ENCODE results near the gene NTSR1.

Gene NTSR1

GRCh38 chr20:62804021-62804626 lies 95.5 kb downstream of the NTSR1 start:
- Histone ChIP-seq H3K4me1 (no peaks in the 10 kb centered on the region; the same call in 1 of the 2 replicates), H3K9me3 (no peaks in the 10 kb centered on the region), H3K4me3 (ENCODE audit: low read depth, low read length) (peak overlapping the region; percentile 63), H3K36me3 (peaks cover 35% of the 10 kb centered on the region), H3K27me3 (no peaks in the 10 kb centered on the region)
- no peak for DNase-seq
- peak; percentile 25 for TF ChIP-seq CTCF (IDR thresholded peaks at IDR 0.05; ENCODE audit: low read depth, low read length)

DNA sequence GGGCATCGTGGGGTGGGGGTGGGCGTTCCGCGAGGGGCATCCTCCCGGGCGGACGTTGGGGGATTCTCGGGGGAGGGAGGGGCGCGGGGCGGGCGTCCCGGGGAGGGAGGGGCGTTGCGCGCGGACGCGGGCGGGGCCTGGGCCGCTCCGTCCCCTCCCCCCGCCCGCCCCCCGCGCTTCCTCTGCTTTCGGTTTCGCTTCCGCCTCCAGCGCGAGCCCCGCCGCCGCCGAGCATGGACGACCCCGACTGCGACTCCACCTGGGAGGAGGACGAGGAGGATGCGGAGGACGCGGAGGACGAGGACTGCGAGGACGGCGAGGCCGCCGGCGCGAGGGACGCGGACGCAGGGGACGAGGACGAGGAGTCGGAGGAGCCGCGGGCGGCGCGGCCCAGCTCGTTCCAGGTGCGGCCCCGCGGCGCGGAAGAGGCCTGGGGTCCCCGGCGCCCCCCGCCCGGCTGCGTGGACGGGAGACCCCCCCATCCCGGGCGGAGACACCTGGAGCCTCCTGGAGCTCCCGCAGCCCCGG lies 96.1 kb downstream of the NTSR1 start, which contains the start of gene OGFR:
Gene OGFR (plus strand): TSS at position 209 of the 528 bp plus-strand sequence. CDS start 25 bp downstream, at position 234.
- DNase-seq: peak; percentile 71
- Histone ChIP-seq H3K36me3 (peaks cover 34% of the 10 kb centered on the region), H3K4me1 (no peaks in the 10 kb centered on the region; the same call in 1 of the 2 replicates), H3K9me3 (no peaks in the 10 kb centered on the region), H3K27me3 (no peaks in the 10 kb centered on the region), H3K4me3 (ENCODE audit: low read depth, low read length) (peak within 1 kb of the TSS; percentile 63)
- TF ChIP-seq CTCF (IDR thresholded peaks at IDR 0.05; ENCODE audit: low read depth, low read length): no peak

- peak; percentile 64 for DNase-seq
- no peaks in the 10 kb centered on the region; the same call in 1 of the 2 replicates for H3K4me1 ChIP-seq
- H3K27me3 ChIP-seq: no peaks in the 10 kb centered on the region
- peaks cover 38% of the 10 kb centered on the region for H3K36me3 ChIP-seq
- TF ChIP-seq CTCF (IDR thresholded peaks at IDR 0.05; ENCODE audit: low read depth, low read length): peak; percentile 29; the same call in 1 of the 2 replicates
- no peaks in the 10 kb centered on the region for H3K9me3 ChIP-seq
- H3K4me3 ChIP-seq (ENCODE audit: low read depth, low read length): peak overlapping the region; percentile 63
Measured at GRCh38 chr20:62805155-62805710, 96.6 kb downstream of the NTSR1 start.

DNA sequence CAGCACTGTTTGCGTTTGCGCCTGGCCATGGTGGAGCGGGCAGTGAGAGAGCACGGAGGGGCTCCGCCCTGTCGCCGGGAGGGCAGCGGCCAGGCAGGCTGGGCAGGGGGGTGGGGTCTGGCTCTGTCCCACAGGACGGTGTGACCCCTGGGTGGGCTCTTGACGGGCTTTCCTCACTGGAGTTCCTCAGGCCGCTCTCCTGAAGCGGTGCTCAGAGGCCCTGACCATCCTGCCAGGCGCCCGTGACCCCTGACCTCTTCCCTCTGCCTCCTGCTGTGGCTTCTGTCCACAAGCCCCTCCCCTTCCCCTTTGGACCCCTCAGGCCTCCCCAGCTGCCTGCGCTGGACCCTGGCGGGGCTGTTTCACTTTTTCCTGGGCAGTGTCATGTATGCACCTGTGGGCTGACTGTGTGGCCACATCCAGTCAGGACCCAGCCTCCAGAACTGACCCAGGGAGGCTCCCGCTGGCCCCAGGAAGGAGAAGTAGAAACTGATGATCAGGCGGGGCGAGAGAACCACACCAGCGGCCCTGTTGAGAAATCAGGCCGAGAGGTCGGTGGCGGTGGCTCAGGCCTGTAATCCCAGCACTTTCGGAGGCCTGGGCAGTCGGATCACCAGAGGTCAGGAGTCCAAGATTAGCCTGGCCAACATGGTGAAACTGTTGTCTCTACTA lies 97.2 kb downstream of the NTSR1 start:
- Histone ChIP-seq H3K4me1 (no peaks in the 10 kb centered on the region; the same call in 1 of the 2 replicates), H3K36me3 (peaks cover 38% of the 10 kb centered on the region), H3K27me3 (no peaks in the 10 kb centered on the region), H3K4me3 (ENCODE audit: low read depth, low read length) (peak overlapping the region; percentile 63), H3K9me3 (no peaks in the 10 kb centered on the region)
- TF ChIP-seq CTCF (IDR thresholded peaks at IDR 0.05; ENCODE audit: low read depth, low read length): no peak
- no peak for DNase-seq

DNA sequence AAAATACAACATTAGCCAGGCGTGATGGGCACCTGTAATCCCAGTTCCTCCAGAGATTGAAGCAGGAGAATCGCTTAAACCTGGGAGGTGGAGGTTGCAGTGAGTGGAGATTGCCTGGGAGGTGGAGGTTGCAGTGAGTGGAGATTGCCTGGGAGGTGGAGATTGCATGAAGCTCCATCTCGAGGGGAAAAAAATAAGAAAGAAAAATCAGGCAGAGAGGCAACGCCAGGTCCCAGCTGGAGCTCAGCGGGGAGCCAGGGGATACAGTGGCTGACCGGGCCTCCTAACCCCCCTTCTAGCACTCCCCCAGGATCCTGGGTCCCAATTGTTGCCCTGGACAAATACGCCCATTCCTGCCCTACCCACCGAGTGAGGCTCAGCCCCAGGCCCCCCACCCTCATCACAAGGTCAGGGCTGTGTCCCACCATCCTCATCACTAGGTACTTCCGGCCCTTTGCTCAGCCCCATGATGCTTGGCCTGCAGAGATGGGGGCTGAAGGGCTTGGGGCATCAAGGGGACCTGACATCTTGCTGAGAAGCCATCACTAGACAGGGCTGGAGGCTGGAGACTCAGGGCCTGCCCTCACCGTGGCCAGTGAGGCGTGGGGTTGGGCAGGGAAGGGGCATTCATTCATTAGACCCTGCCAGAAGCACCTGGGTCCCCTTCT lies 97.9 kb downstream of the NTSR1 start:
- H3K4me1 ChIP-seq: no peaks in the 10 kb centered on the region; the same call in 1 of the 2 replicates
- no peak for TF ChIP-seq CTCF (IDR thresholded peaks at IDR 0.05; ENCODE audit: low read depth, low read length)
- peaks cover 37% of the 10 kb centered on the region for H3K36me3 ChIP-seq
- DNase-seq: no peak
- H3K9me3 ChIP-seq: no peaks in the 10 kb centered on the region
- peak overlapping the region; percentile 63 for H3K4me3 ChIP-seq (ENCODE audit: low read depth, low read length)
- no peaks in the 10 kb centered on the region for H3K27me3 ChIP-seq

Data from BE2C (cell line).